ENCODE measurements around the gene EML4.

EML4 gene

GRCh38 chr2:42241517-42241916, 72.4 kb downstream of the EML4 start:
- TF ChIP-seq, protein P1, sequence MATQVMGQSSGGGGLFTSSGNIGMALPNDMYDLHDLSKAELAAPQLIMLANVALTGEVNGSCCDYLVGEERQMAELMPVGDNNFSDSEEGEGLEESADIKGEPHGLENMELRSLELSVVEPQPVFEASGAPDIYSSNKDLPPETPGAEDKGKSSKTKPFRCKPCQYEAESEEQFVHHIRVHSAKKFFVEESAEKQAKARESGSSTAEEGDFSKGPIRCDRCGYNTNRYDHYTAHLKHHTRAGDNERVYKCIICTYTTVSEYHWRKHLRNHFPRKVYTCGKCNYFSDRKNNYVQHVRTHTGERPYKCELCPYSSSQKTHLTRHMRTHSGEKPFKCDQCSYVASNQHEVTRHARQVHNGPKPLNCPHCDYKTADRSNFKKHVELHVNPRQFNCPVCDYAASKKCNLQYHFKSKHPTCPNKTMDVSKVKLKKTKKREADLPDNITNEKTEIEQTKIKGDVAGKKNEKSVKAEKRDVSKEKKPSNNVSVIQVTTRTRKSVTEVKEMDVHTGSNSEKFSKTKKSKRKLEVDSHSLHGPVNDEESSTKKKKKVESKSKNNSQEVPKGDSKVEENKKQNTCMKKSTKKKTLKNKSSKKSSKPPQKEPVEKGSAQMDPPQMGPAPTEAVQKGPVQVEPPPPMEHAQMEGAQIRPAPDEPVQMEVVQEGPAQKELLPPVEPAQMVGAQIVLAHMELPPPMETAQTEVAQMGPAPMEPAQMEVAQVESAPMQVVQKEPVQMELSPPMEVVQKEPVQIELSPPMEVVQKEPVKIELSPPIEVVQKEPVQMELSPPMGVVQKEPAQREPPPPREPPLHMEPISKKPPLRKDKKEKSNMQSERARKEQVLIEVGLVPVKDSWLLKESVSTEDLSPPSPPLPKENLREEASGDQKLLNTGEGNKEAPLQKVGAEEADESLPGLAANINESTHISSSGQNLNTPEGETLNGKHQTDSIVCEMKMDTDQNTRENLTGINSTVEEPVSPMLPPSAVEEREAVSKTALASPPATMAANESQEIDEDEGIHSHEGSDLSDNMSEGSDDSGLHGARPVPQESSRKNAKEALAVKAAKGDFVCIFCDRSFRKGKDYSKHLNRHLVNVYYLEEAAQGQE (IDR thresholded peaks at IDR 0.05; ENCODE audit: insufficient replicate concordance, low read depth) = no peak
- TF ChIP-seq GABPA (IDR thresholded peaks at IDR 0.05; ENCODE audit: low read depth) = no peak
- no peak for TF ChIP-seq POLR2AphosphoS5 (IDR thresholded peaks at IDR 0.05; ENCODE audit: low read depth)
- TF ChIP-seq SPI1 (IDR thresholded peaks at IDR 0.05; ENCODE audit: borderline replicate concordance, low read depth) = no peak
- no peak for TF ChIP-seq CTCF (IDR thresholded peaks at IDR 0.05; ENCODE audit: insufficient read depth, low read length)
- H3K4me3 ChIP-seq (replicated peaks; ENCODE audit: insufficient read depth, low read length) = no peak overlapping the region
- DNase-seq (ENCODE audit: low read depth in 1 of 2, low spot score in 1 of 2) = no peak
- no peak overlapping the region for H3K27ac ChIP-seq (replicated peaks)
- H3K27me3 ChIP-seq (ENCODE audit: insufficient read depth, poor library complexity, severe bottlenecking) = no peaks in the 10 kb centered on the region

- TF ChIP-seq, protein P1 (IDR thresholded peaks at IDR 0.05; ENCODE audit: insufficient replicate concordance, low read depth) = no peak
- TF ChIP-seq SPI1 (IDR thresholded peaks at IDR 0.05; ENCODE audit: borderline replicate concordance, low read depth) (no peak), GABPA (IDR thresholded peaks at IDR 0.05; ENCODE audit: low read depth) (no peak), CTCF (IDR thresholded peaks at IDR 0.05; ENCODE audit: insufficient read depth, low read length) (no peak), POLR2AphosphoS5 (IDR thresholded peaks at IDR 0.05; ENCODE audit: low read depth) (no peak)
- no peak for DNase-seq (ENCODE audit: low read depth in 1 of 2, low spot score in 1 of 2)
- Histone ChIP-seq H3K27me3 (ENCODE audit: insufficient read depth, poor library complexity, severe bottlenecking) (no peaks in the 10 kb centered on the region), H3K4me3 (replicated peaks; ENCODE audit: insufficient read depth, low read length) (no peak overlapping the region), H3K27ac (replicated peaks) (no peak overlapping the region)
Observed at GRCh38 chr2:42243297-42243696, 74.1 kb downstream of the EML4 start.

DNA sequence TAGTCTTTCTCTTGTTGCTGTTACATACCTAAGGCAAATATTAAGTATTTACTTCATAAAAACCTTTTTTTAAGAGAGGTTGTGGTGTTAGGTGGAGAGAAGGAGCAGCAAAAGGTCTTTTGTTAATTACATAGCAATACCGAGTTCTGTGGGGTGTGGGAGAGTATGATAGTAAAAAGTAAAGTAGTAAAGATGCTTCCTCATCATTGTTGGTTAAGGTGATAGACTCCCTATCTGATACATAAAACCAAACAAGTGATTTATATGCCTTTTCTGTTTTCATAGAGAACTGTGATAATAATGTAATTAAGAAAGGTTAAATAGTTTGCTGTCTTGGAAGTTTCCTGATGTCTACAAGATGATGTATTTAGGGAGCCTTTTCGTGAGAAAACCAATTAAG, 75.4 kb downstream of the EML4 start:
- no peaks in the 10 kb centered on the region for H3K27me3 ChIP-seq (ENCODE audit: insufficient read depth, poor library complexity, severe bottlenecking)
- H3K27ac ChIP-seq (replicated peaks) = no peak overlapping the region
- TF ChIP-seq GABPA (IDR thresholded peaks at IDR 0.05; ENCODE audit: low read depth) (no peak), CTCF (IDR thresholded peaks at IDR 0.05; ENCODE audit: insufficient read depth, low read length) (no peak), SPI1 (IDR thresholded peaks at IDR 0.05; ENCODE audit: borderline replicate concordance, low read depth) (no peak), POLR2AphosphoS5 (IDR thresholded peaks at IDR 0.05; ENCODE audit: low read depth) (no peak)
- TF ChIP-seq, protein P1 (IDR thresholded peaks at IDR 0.05; ENCODE audit: insufficient replicate concordance, low read depth) = no peak
- no peak overlapping the region for H3K4me3 ChIP-seq (replicated peaks; ENCODE audit: insufficient read depth, low read length)
- DNase-seq (ENCODE audit: low read depth in 1 of 2, low spot score in 1 of 2) = no peak
